Hepatocyte (in vitro differentiated cells): ENCODE data around the gene LMF2. TPM values are rescaled to one million over a fixed set of nuclear protein-coding genes. Genes with fewer than 3 reads are reported as not detected.
A peak's percentile ranks its signal among the peaks of the same experiment; 100 is the strongest.

Experiments
- DNase-seq: peaks from one replicate; pipeline ENCODE4 v3.0.0-alpha.2; 2016; ENCODE audit warnings: low spot score
- H2AFZ ChIP-seq: fragments of 200-600 bp; sonication (generic); 2 replicates; pipeline ENCODE4 v1.6.0; 2016; ENCODE audit warnings: antibody characterized with exemption, mild to moderate bottlenecking
- H3K27ac ChIP-seq: fragments of 200-600 bp; sonication (generic); 2 replicates; pipeline ENCODE4 v1.5.1; 2016; ENCODE audit warnings: mild to moderate bottlenecking
- H3K27me3 ChIP-seq: fragments of 200-600 bp; sonication (generic); 2 replicates; pipeline ENCODE4 v1.6.1; 2016
- H3K36me3 ChIP-seq: fragments of 200-600 bp; sonication (generic); replicated peaks from 2 replicates; pipeline ENCODE4 v1.5.1; 2016; ENCODE audit warnings: low read depth; ENCODE audit not compliant: insufficient read depth
- H3K4me1 ChIP-seq: fragments of 200-600 bp; sonication (generic); 2 replicates; pipeline ENCODE4 v1.5.1; 2016; ENCODE audit warnings: mild to moderate bottlenecking, moderate library complexity; ENCODE audit not compliant: insufficient read depth
- H3K4me2 ChIP-seq: fragments of 200-600 bp; sonication (generic); 2 replicates; pipeline ENCODE4 v1.6.0; 2016
- H3K4me3 ChIP-seq: fragments of 200-600 bp; sonication (generic); 2 replicates; pipeline ENCODE4 v1.5.1; 2016; ENCODE audit warnings: mild to moderate bottlenecking
- H3K79me2 ChIP-seq: fragments of 200-600 bp; sonication (generic); 2 replicates; pipeline ENCODE4 v1.6.0; 2017; ENCODE audit warnings: mild to moderate bottlenecking
- H3K9me2 ChIP-seq: fragments of 200-600 bp; sonication (generic); replicated peaks from 2 replicates; pipeline ENCODE4 v1.6.0; 2017; ENCODE audit warnings: mild to moderate bottlenecking; ENCODE audit not compliant: insufficient read depth
- H3K9me3 ChIP-seq: fragments of 200-600 bp; sonication (generic); 2 replicates; pipeline ENCODE4 v1.5.1; 2016; ENCODE audit warnings: low read depth, mild to moderate bottlenecking
- H4K20me1 ChIP-seq: fragments of 200-600 bp; sonication (generic); 2 replicates; pipeline ENCODE4 v1.6.0; 2016; ENCODE audit warnings: mild to moderate bottlenecking; ENCODE audit not compliant: insufficient read depth, poor library complexity, severe bottlenecking
- EZH2 ChIP-seq: fragments of 200-600 bp; sonication (generic); IDR thresholded peaks from 2 replicates; pipeline ENCODE4 v1.6.1; 2016; ENCODE audit warnings: antibody characterized with exemption, mild to moderate bottlenecking, borderline replicate concordance
- EZH2phosphoT487 ChIP-seq: fragments of 200-600 bp; sonication (generic); IDR thresholded peaks from one replicate; pipeline ENCODE4 v1.6.1; 2018; ENCODE audit warnings: antibody characterized with exemption, mild to moderate bottlenecking, low read depth, moderate library complexity; ENCODE audit not compliant: unreplicated experiment, severe bottlenecking
- WGBS: methylation state at CpG from one replicate; pipeline ENCODE4 v1.1.6; 2016; ENCODE audit warnings: low lambda C conversion rate; ENCODE audit errors: missing lambda C conversion rate; 5-methylcytosine and 5-hydroxymethylcytosine counted together
- polyA plus RNA-seq: library from polyadenylated mRNA; unstranded; fragments of >200 nt; fragmentation: Nextera tagmentation; extraction: Ambion mirVana; gene quantifications from 2 replicates; pipeline ENCODE4 v1.2.1, GENCODE V29; 2016
- total RNA-seq: library from RNA; depleted of rRNA; stranded (reverse); fragments of >200 nt; gene quantifications from 2 replicates; pipeline ENCODE4 v1.2.3, GENCODE V29; 2014
- TF ChIP-seq, protein P1 (sequence below): fragments of 200-600 bp; sonication (generic); IDR thresholded peaks from 2 replicates; pipeline ENCODE4 v1.5.1; 2016; ENCODE audit warnings: antibody characterized with exemption, mild to moderate bottlenecking; ENCODE audit not compliant: poor library complexity

The LMF2 gene
- total and polyA plus RNA-seq, 2 experiments from 2014 or later: 32.8 to 97.6 TPM

DNA sequence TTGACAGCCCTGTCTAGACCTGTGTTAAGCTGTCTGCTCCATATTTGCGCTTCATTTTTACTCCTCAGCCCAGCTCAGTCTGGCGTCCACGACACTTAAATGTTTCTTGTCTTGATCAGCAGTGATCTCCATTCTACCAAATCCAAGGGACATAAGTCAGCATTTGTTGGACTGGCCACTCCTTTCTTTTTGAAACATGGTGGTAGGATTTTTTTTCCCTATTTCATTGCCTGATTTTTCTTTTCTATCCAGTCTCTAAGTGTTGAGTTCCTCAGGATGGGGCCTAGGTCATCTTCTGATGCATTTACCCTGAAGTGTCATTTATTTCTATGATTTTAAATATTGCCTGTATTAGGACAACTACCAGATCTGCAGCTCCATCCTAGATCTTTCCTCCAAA, 1.4 kb upstream of the LMF2 start:
- Histone ChIP-seq H3K9me3 (no peaks in the 10 kb centered on the region), H2AFZ (no peak overlapping the region), H3K4me2 (peak overlapping the region; percentile 81), H3K27ac (peak overlapping the region; percentile 95), H3K36me3 (no peaks in the 10 kb centered on the region), H3K27me3 (no peaks in the 10 kb centered on the region), H3K4me1 (peaks cover 14% of the 10 kb centered on the region), H3K79me2 (peaks cover 68% of the 10 kb centered on the region), H3K9me2 (no peaks in the 10 kb centered on the region), H3K4me3 (peak overlapping the region; percentile 56), H4K20me1 (no peaks in the 10 kb centered on the region)
- 55% methylated on average over 3 of the region's 3 CpGs for WGBS
- DNase-seq: peak; percentile 5
- TF ChIP-seq EZH2 (no peak), EZH2phosphoT487 (no peak)
- TF ChIP-seq, protein P1, sequence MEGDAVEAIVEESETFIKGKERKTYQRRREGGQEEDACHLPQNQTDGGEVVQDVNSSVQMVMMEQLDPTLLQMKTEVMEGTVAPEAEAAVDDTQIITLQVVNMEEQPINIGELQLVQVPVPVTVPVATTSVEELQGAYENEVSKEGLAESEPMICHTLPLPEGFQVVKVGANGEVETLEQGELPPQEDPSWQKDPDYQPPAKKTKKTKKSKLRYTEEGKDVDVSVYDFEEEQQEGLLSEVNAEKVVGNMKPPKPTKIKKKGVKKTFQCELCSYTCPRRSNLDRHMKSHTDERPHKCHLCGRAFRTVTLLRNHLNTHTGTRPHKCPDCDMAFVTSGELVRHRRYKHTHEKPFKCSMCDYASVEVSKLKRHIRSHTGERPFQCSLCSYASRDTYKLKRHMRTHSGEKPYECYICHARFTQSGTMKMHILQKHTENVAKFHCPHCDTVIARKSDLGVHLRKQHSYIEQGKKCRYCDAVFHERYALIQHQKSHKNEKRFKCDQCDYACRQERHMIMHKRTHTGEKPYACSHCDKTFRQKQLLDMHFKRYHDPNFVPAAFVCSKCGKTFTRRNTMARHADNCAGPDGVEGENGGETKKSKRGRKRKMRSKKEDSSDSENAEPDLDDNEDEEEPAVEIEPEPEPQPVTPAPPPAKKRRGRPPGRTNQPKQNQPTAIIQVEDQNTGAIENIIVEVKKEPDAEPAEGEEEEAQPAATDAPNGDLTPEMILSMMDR: no peak

DNA sequence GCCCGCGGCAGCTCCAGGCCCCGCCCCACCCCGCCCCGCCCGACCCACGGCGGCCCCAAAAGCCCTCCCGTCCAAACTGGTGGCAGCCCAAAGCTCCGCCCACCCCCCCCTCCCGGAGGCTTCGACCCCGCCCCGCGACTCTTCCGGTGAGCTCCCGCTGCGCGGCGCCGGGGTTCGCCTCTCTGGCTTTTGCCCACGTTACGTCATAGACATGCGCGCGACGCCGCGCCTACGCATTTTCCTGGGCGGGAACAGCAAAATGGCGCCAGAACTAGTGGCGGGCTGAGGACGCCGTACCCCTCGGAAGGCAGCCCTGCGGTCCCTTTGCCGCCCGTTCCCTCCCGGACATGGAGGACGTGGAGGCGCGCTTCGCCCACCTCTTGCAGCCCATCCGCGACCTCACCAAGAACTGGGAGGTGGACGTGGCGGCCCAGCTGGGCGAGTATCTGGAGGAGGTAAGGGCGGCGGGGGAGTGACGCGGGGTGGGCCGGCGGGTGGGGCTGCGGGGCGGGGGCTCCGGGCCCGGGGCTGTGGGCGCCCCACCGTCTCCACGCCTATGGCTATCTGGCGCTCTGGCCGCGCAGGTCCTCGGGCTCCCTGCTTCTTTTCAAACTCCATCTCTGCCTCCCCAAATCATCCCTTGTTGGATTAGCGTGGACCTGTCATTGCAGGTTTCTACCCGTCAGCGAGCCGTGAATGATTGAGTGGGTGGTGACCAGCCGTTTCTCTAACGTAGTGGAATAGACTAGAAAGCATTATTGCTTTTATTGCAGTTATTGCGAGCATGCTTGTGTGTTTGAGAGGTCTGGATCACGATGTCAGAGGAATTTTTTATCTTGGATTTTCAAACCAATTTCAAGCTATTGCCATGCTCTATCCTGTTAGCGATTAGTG, 736 bp upstream of the LMF2 start, which contains the start of gene NCAPH2:
NCAPH2 (plus strand) TSS at position 234 of the 894 bp plus-strand sequence; CDS start at position 348, 114 bp downstream.
- Histone ChIP-seq H2AFZ (peak within 1 kb of the TSS; percentile 100), H3K79me2 (peaks cover 61% of the 10 kb centered on the region), H3K4me3 (peak within 1 kb of the TSS; percentile 99), H3K4me1 (peaks cover 14% of the 10 kb centered on the region), H3K27me3 (no peaks in the 10 kb centered on the region), H3K9me3 (no peaks in the 10 kb centered on the region), H3K36me3 (no peaks in the 10 kb centered on the region), H3K27ac (peak within 1 kb of the TSS; percentile 95), H3K9me2 (no peaks in the 10 kb centered on the region), H3K4me2 (peak within 1 kb of the TSS; percentile 96), H4K20me1 (no peaks in the 10 kb centered on the region)
- peak; percentile 99 for DNase-seq
- 1% methylated on average over 62 of the region's 76 CpGs for WGBS
- no peak for TF ChIP-seq EZH2phosphoT487
- TF ChIP-seq, protein P1: peak; percentile 13
- no peak for TF ChIP-seq EZH2

DNA sequence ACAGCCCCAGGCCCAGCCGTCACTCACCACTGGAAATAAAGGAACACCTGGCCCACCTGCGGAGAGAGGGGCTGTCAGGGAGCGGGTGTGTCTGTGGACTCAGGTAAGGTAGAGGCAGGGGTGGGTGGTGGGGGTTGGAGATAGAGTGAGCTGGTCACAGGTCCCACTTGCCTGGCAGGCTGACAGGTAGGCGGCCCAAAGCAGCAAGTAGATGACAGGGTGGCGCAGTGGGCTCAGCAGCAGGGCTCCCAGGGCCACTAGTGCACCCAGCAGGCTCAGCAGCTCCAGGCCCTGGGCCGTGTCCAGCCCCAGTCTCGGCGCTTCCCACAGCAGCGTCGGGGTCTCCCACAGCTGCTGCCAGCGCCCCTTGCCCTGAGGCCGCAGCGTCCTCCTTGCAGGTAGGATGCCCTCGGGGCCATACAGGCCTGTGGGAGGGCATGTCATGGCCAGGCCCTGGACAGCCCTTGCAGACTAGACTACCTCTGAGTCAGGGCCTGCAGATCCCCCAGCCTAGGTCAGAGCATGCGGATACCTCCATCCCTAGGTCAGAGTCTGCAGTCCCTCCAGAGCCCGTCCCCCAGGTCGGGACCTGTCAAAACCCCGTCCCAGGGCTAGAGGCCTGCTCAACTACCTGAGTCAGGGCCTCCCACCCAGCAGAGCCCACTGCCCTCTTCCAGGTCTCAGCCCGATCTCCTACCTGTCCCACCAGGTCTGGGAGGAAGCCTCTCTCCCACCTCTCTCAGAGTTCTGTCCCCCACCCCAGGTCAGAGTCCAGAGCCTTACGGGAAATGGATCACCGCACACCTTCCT, 686 bp downstream of the LMF2 start:
- Histone ChIP-seq H3K9me3 (no peaks in the 10 kb centered on the region), H4K20me1 (no peaks in the 10 kb centered on the region), H3K36me3 (no peaks in the 10 kb centered on the region), H3K4me1 (peaks cover 14% of the 10 kb centered on the region), H2AFZ (peak overlapping the region; percentile 100), H3K27ac (peak overlapping the region; percentile 90), H3K4me3 (peak overlapping the region; percentile 99), H3K27me3 (no peaks in the 10 kb centered on the region), H3K4me2 (peak overlapping the region; percentile 96), H3K9me2 (no peaks in the 10 kb centered on the region), H3K79me2 (peaks cover 47% of the 10 kb centered on the region)
- WGBS: 45% methylated on average over 21 of the region's 21 CpGs
- DNase-seq: peak; percentile 34
- TF ChIP-seq EZH2: no peak
- TF ChIP-seq EZH2phosphoT487: no peak
- TF ChIP-seq, protein P1: no peak
